Osteoblast (primary cell): Measurements from ENCODE around the gene PARD3B. TPM values are rescaled to one million over a fixed set of nuclear protein-coding genes. Genes with fewer than 3 reads are reported as not detected.

ENCODE experiments used
- DNase-seq: peaks from one replicate; pipeline ENCODE4 v3.0.0; 2011; ENCODE audit warnings: low spot score, mixed read lengths; ENCODE audit not compliant: insufficient read length; ENCODE audit errors: missing footprints
- H2AFZ ChIP-seq: 2 replicates; pipeline ENCODE4 v1.6.0; 2011; ENCODE audit warnings: mild to moderate bottlenecking, low read length
- H3K27ac ChIP-seq: 2 replicates; pipeline ENCODE4 v1.5.1; 2011; ENCODE audit warnings: mild to moderate bottlenecking, low read depth, low read length, moderate library complexity
- H3K27me3 ChIP-seq: 2 replicates; pipeline ENCODE4 v1.6.0; 2012; ENCODE audit warnings: mild to moderate bottlenecking, control low read depth, inconsistent platforms, low read length, moderate library complexity; ENCODE audit not compliant: insufficient read depth
- H3K36me3 ChIP-seq: 2 replicates; pipeline ENCODE4 v1.5.1; 2011; ENCODE audit warnings: mild to moderate bottlenecking, low read length, control low read depth, moderate library complexity; ENCODE audit not compliant: insufficient read depth
- H3K4me1 ChIP-seq: 2 replicates; pipeline ENCODE4 v1.5.1; 2011; ENCODE audit warnings: mild to moderate bottlenecking, low read length, control low read depth, moderate library complexity; ENCODE audit not compliant: insufficient read depth
- H3K4me2 ChIP-seq: 2 replicates; pipeline ENCODE4 v1.6.0; 2011; ENCODE audit warnings: mild to moderate bottlenecking, low read length; ENCODE audit not compliant: insufficient read depth
- H3K4me3 ChIP-seq: fragments of 200-600 bp; sonication (generic); 3 replicates; pipeline ENCODE4 v1.5.1; 2012; ENCODE audit warnings: mild to moderate bottlenecking, low read length, inconsistent platforms; ENCODE audit not compliant: insufficient read depth
- H3K79me2 ChIP-seq: 2 replicates; pipeline ENCODE4 v1.6.0; 2012; ENCODE audit warnings: mild to moderate bottlenecking, low read length, control low read depth, inconsistent platforms; ENCODE audit not compliant: insufficient read depth
- H3K9me3 ChIP-seq: 2 replicates; pipeline ENCODE4 v1.5.1; 2011; ENCODE audit warnings: low read depth, low read length, control low read depth
- H4K20me1 ChIP-seq: 2 replicates; pipeline ENCODE4 v1.6.0; 2012; ENCODE audit warnings: mild to moderate bottlenecking, low read length, control low read depth; ENCODE audit not compliant: insufficient read depth
- total RNA-seq: library from RNA; depleted of rRNA; stranded (reverse); fragments of >200 nt; gene quantifications from 2 replicates; pipeline ENCODE4 v1.2.3, GENCODE V29; 2012
- TF ChIP-seq, protein P1 (sequence below): IDR thresholded peaks from 2 replicates; pipeline ENCODE4 v1.5.1; 2011; ENCODE audit warnings: mild to moderate bottlenecking, low read depth, low read length, moderate library complexity; ENCODE audit errors: extremely low read depth

Gene PARD3B
- total RNA-seq, 1 donor = 22.4 TPM

DNA sequence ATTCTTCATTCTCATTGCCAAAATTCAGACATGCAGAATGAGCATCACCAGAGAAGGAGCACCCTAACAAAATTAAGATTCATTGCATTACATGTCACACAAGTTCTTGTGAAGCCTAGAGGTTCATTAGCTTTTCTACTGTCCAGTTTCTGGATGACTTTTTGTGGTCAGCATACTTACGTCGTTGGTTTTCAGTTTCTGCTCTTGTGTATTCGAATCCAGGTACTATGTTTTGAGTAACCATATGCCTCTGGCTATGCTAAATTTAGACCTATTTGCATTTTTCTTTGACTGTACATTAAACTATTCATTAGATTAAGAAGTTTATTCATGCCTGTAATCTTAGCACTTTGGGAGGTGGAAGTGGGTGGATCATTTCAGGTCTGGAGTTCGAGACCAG is 251.3 kb downstream of the PARD3B start:
- Histone ChIP-seq H3K4me3 (no peak overlapping the region), H3K79me2 (no peaks in the 10 kb centered on the region), H3K36me3 (no peaks in the 10 kb centered on the region), H3K9me3 (no peaks in the 10 kb centered on the region), H4K20me1 (no peaks in the 10 kb centered on the region), H3K27me3 (no peaks in the 10 kb centered on the region), H3K4me2 (no peak overlapping the region), H3K4me1 (peaks cover 18% of the 10 kb centered on the region), H2AFZ (no peak overlapping the region), H3K27ac (no peak overlapping the region)
- TF ChIP-seq, protein P1, sequence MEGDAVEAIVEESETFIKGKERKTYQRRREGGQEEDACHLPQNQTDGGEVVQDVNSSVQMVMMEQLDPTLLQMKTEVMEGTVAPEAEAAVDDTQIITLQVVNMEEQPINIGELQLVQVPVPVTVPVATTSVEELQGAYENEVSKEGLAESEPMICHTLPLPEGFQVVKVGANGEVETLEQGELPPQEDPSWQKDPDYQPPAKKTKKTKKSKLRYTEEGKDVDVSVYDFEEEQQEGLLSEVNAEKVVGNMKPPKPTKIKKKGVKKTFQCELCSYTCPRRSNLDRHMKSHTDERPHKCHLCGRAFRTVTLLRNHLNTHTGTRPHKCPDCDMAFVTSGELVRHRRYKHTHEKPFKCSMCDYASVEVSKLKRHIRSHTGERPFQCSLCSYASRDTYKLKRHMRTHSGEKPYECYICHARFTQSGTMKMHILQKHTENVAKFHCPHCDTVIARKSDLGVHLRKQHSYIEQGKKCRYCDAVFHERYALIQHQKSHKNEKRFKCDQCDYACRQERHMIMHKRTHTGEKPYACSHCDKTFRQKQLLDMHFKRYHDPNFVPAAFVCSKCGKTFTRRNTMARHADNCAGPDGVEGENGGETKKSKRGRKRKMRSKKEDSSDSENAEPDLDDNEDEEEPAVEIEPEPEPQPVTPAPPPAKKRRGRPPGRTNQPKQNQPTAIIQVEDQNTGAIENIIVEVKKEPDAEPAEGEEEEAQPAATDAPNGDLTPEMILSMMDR = no peak
- no peak for DNase-seq

DNA sequence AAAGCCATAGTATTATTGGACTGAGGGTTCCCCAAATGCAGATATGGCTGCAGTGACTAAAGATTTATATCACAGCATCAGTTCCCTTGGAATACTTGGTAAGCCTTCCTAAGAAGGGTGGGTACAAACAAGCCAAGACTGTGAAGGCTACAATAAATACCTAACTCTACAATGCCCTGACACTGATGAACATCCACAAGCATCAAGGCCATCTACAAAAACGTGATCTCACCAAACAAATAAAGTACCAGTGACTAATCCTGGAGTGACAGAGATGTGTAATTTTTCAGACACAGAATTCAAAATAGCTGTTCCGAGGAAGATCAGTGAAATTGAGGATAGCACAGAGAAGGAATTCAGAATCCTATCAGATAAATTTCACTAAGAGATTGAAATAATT is 254.5 kb downstream of the PARD3B start:
- Histone ChIP-seq H3K79me2 (no peaks in the 10 kb centered on the region), H3K4me1 (peaks cover 8% of the 10 kb centered on the region), H3K27me3 (no peaks in the 10 kb centered on the region), H3K27ac (no peak overlapping the region), H3K4me2 (no peak overlapping the region), H3K9me3 (no peaks in the 10 kb centered on the region), H4K20me1 (no peaks in the 10 kb centered on the region), H3K36me3 (no peaks in the 10 kb centered on the region), H2AFZ (no peak overlapping the region), H3K4me3 (no peak overlapping the region)
- TF ChIP-seq, protein P1 = no peak
- no peak for DNase-seq

DNA sequence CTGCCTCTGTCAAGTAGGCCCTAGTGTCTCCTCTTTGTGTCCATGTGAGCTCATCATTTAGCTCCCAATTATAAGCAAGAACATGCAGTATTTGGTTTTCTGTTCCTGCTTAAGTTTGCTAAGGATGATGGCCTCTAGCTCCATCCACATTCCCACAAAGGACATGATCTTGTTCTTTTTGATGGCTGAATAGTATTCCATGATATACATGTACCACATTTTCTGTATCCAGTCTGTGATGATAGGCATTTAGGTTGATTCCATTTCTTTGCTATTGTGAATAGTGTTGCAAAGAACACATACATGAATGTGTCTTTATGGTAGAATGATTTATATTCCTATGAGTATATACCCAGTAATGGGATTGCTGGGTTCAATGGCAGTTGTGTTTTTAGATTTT is 263.2 kb downstream of the PARD3B start:
- H3K4me1 ChIP-seq = no peaks in the 10 kb centered on the region
- no peak overlapping the region for H2AFZ ChIP-seq
- H3K27ac ChIP-seq = no peak overlapping the region
- TF ChIP-seq, protein P1 = no peak
- H3K4me2 ChIP-seq = no peak overlapping the region
- no peak for DNase-seq
- no peaks in the 10 kb centered on the region for H4K20me1 ChIP-seq
- H3K36me3 ChIP-seq = no peaks in the 10 kb centered on the region
- H3K79me2 ChIP-seq = no peaks in the 10 kb centered on the region
- no peak overlapping the region for H3K4me3 ChIP-seq
- no peaks in the 10 kb centered on the region for H3K27me3 ChIP-seq
- H3K9me3 ChIP-seq = no peaks in the 10 kb centered on the region

DNA sequence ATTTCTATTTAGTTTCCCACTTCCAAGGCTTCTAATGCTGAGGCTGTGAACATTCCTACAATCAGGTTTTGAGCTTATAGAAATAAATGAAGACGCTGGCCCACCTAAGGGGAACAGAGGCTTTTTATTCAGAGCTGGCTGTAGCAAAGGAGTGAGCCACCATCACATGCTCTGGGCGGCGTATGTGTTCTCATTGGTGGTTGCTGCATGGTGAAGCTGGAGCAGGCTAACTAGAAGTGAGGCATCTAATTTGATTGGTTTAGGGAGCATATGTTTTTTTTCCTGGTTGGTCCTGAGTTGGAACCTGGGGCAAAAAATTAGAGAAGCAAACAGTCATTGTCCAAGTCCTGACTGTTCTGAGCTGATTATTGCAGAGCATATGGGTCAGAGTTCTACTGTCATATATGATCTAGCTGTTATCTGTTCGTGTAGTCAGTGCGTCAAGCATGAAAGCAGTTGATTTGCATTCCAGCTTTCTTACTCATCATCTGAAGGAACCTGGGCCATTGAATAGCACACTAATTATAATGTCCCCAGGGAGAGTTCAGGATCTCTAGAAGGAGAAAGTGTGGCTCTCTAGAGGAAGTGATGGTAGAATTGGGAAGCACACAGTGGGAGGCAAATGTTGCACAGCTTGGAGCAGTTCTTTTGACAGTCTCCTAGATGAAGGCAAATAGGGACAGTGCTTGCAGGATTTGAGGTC is 279.6 kb downstream of the PARD3B start:
- Histone ChIP-seq H3K4me2 (no peak overlapping the region), H3K79me2 (no peaks in the 10 kb centered on the region), H3K4me1 (no peaks in the 10 kb centered on the region), H3K27me3 (no peaks in the 10 kb centered on the region), H3K4me3 (no peak overlapping the region), H3K36me3 (no peaks in the 10 kb centered on the region), H3K9me3 (no peaks in the 10 kb centered on the region), H3K27ac (no peak overlapping the region), H2AFZ (no peak overlapping the region), H4K20me1 (no peaks in the 10 kb centered on the region)
- no peak for DNase-seq
- TF ChIP-seq, protein P1 = no peak
